GM12864 (cell line): ENCODE data around the gene MAP4K4.

Source experiments
- DNase-seq: peaks from one replicate; pipeline ENCODE4 v3.0.0-alpha.2; 2011; ENCODE audit warnings: low read depth
- H3K4me3 ChIP-seq: 2 replicates; pipeline ENCODE4 v1.5.1; 2011; ENCODE audit warnings: mild to moderate bottlenecking, low read depth, low read length, control low read depth
- CTCF ChIP-seq: IDR thresholded peaks from 2 replicates; pipeline ENCODE4 v1.5.1; 2011; ENCODE audit warnings: low read depth, mild to moderate bottlenecking, moderate library complexity, low read length, control low read depth, inconsistent platforms; ENCODE audit errors: missing control alignments

MAP4K4 gene

GRCh38 chr2:101781326-101781725 is 83.8 kb downstream of the MAP4K4 start:
- no peak overlapping the region for H3K4me3 ChIP-seq
- DNase-seq, result no peak
- TF ChIP-seq CTCF, result no peak

GRCh38 chr2:101781791-101782426 is 84.4 kb downstream of the MAP4K4 start:
- no peak for DNase-seq
- TF ChIP-seq CTCF, result no peak
- H3K4me3 ChIP-seq, result no peak overlapping the region

- no peak for DNase-seq
- H3K4me3 ChIP-seq, result no peak overlapping the region
- TF ChIP-seq CTCF, result no peak
Observed at GRCh38 chr2:101782427-101782792, 84.9 kb downstream of the MAP4K4 start.

GRCh38 chr2:101787097-101787496 is 89.6 kb downstream of the MAP4K4 start:
- no peak for DNase-seq
- TF ChIP-seq CTCF, result no peak
- H3K4me3 ChIP-seq, result no peak overlapping the region

GRCh38 chr2:101788565-101788964 is 91.1 kb downstream of the MAP4K4 start:
- no peak for DNase-seq
- TF ChIP-seq CTCF, result no peak
- no peak overlapping the region for H3K4me3 ChIP-seq

- TF ChIP-seq CTCF, result no peak
- DNase-seq, result no peak
Observed at GRCh38 chr2:101788995-101789970, 91.8 kb downstream of the MAP4K4 start.

More at GRCh38 chr2:101788995-101789970, 91.8 kb downstream of the MAP4K4 start:
- H3K4me3 ChIP-seq, result no peak overlapping the region
